ENCODE data around the gene WNK2.

The WNK2 gene

GRCh38 chr9:93297659-93298497 is 113.9 kb downstream of the WNK2 start:
- H3K4me3 ChIP-seq (ENCODE audit: low read depth, low read length) = no peak overlapping the region
- TF ChIP-seq, protein P1, sequence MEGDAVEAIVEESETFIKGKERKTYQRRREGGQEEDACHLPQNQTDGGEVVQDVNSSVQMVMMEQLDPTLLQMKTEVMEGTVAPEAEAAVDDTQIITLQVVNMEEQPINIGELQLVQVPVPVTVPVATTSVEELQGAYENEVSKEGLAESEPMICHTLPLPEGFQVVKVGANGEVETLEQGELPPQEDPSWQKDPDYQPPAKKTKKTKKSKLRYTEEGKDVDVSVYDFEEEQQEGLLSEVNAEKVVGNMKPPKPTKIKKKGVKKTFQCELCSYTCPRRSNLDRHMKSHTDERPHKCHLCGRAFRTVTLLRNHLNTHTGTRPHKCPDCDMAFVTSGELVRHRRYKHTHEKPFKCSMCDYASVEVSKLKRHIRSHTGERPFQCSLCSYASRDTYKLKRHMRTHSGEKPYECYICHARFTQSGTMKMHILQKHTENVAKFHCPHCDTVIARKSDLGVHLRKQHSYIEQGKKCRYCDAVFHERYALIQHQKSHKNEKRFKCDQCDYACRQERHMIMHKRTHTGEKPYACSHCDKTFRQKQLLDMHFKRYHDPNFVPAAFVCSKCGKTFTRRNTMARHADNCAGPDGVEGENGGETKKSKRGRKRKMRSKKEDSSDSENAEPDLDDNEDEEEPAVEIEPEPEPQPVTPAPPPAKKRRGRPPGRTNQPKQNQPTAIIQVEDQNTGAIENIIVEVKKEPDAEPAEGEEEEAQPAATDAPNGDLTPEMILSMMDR (IDR thresholded peaks at IDR 0.05; ENCODE audit: low read depth, low read length, missing control alignments) = no peak
- no peak for DNase-seq (ENCODE audit: low read depth)

- no peak overlapping the region for H3K4me3 ChIP-seq (ENCODE audit: low read depth, low read length)
- no peak for DNase-seq (ENCODE audit: low read depth)
- TF ChIP-seq, protein P1 (IDR thresholded peaks at IDR 0.05; ENCODE audit: low read depth, low read length, missing control alignments) = no peak
Observed at GRCh38 chr9:93298498-93299417, 114.8 kb downstream of the WNK2 start.

- TF ChIP-seq, protein P1 (IDR thresholded peaks at IDR 0.05; ENCODE audit: low read depth, low read length, missing control alignments) = no peak
- no peak for DNase-seq (ENCODE audit: low read depth)
- H3K4me3 ChIP-seq (ENCODE audit: low read depth, low read length) = no peak overlapping the region
Observed at GRCh38 chr9:93299418-93300174, 115.7 kb downstream of the WNK2 start.

DNA sequence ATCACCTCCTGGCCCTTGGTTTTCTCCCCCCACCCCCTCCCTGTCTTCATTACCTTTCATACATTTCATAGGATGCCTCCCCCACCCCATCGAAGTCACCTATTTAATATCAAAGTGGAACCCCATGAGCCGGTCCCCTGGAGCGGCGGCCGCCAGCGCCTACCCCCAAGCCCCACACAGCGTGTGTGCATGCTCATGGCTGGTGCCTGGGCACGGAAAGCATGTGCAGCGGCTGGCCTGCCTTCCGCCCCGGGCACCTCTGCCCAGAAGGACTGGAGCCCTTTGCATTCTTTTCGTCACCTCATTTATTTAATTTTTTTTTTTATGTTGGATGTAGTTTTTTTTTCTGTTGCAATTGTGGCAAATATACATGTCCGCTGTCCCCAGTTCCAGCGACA is 116.2 kb downstream of the WNK2 start:
- no peak for DNase-seq (ENCODE audit: low read depth)
- TF ChIP-seq, protein P1 (IDR thresholded peaks at IDR 0.05; ENCODE audit: low read depth, low read length, missing control alignments) = no peak
- H3K4me3 ChIP-seq (ENCODE audit: low read depth, low read length) = no peak overlapping the region

DNA sequence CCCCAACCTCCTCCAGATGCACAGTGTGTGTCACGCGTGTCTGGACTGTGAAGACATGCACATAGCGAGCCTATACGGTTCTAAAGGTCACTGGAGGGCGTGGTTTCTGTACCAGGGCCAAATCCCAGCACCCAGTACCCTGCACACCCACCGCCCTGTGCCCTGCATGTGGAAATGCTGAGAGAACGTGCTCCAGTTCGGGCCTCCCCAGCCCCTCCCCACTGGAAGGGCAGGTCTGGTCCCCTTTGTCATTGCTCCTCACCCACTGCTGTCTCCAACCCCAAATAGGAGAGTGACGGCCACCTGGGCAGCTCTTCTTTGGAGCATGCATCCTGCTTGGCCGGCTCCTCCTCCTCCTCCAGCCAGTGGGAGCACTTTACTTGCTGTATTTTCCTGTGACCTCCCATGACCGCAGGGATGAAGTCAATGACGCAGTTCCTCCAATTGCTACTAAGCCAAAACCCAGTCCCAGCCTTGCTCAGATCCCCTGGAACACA is 116.7 kb downstream of the WNK2 start:
- TF ChIP-seq, protein P1 (IDR thresholded peaks at IDR 0.05; ENCODE audit: low read depth, low read length, missing control alignments) = no peak
- DNase-seq (ENCODE audit: low read depth) = no peak
- no peak overlapping the region for H3K4me3 ChIP-seq (ENCODE audit: low read depth, low read length)

DNA sequence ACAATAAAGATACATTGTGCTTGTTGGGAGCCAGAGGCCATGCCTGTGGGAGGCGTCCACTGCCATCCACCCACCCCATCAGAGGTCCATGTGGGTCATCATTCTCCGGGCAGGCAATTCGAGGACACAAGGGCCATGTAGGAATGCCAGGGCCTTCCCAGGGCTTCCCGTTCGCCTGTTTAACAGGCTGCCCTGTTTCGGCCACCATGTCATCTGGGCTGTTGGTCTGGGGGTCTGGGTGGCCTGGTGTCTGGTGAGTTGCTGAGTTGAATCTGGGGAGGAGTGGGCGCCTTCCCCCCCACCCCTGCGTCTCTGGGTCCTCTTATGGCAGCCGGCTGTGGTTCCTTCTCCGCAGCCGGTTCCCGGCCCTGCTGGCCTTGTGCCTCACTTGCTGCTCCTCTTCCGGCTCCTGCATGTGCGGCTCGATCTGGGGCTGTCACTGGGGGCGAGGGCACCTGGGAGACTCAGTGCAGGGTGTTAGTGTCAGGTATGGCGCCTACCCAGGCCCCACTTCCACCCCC is 117.4 kb downstream of the WNK2 start:
- H3K4me3 ChIP-seq (ENCODE audit: low read depth, low read length) = no peak overlapping the region
- TF ChIP-seq, protein P1 (IDR thresholded peaks at IDR 0.05; ENCODE audit: low read depth, low read length, missing control alignments) = no peak
- no peak for DNase-seq (ENCODE audit: low read depth)

Measured in GM12864 (cell line).